H9 (cell line): ENCODE data around the gene ITGB8. TPM values are rescaled to one million over a fixed set of nuclear protein-coding genes. Genes with fewer than 3 reads are reported as not detected.
A peak's percentile ranks its signal among the peaks of the same experiment; 100 is the strongest.

Experiments
- DNase-seq: peaks from one replicate; pipeline ENCODE4 v3.0.0-alpha.2; 2017
- H2AFZ ChIP-seq: one replicate; pipeline ENCODE4 v1.6.1; 2013; ENCODE audit warnings: mild to moderate bottlenecking, low read length, control low read depth, moderate library complexity
- H2AK5ac ChIP-seq: 2 replicates; pipeline ENCODE4 v1.6.1; 2013; ENCODE audit warnings: low read length, control low read depth, mixed read lengths; ENCODE audit not compliant: insufficient read length
- H2BK120ac ChIP-seq: one replicate; pipeline ENCODE4 v1.6.1; 2013; ENCODE audit warnings: low read depth, mild to moderate bottlenecking, low read length, control low read depth, inconsistent platforms; ENCODE audit not compliant: poor library complexity, severe bottlenecking
- H2BK12ac ChIP-seq: 2 replicates; pipeline ENCODE4 v1.6.1; 2013; ENCODE audit warnings: low read length, control low read depth, mixed read lengths, low read depth; ENCODE audit not compliant: insufficient read length
- H2BK15ac ChIP-seq: 2 replicates; pipeline ENCODE4 v1.6.1; 2013; ENCODE audit warnings: low read depth, low read length, control low read depth
- H2BK20ac ChIP-seq: one replicate; pipeline ENCODE4 v1.6.1; 2013; ENCODE audit warnings: low read depth, mild to moderate bottlenecking, low read length, control low read depth, inconsistent platforms; ENCODE audit not compliant: poor library complexity, severe bottlenecking
- H2BK5ac ChIP-seq: 2 replicates; pipeline ENCODE4 v1.6.1; 2013; ENCODE audit warnings: low read length, control low read depth, mixed read lengths; ENCODE audit not compliant: insufficient read length
- H3K14ac ChIP-seq: 2 replicates; pipeline ENCODE4 v1.6.1; 2013; ENCODE audit warnings: low read length, control low read depth; ENCODE audit not compliant: insufficient read depth
- H3K18ac ChIP-seq: 2 replicates; pipeline ENCODE4 v1.6.1; 2013; ENCODE audit warnings: low read depth, mild to moderate bottlenecking, mixed read lengths, low read length, control low read depth; ENCODE audit not compliant: insufficient read length
- H3K23ac ChIP-seq: 2 replicates; pipeline ENCODE4 v1.6.1; 2013; ENCODE audit warnings: low read length, control low read depth, mixed read lengths, low read depth; ENCODE audit not compliant: insufficient read length
- H3K23me2 ChIP-seq: 2 replicates; pipeline ENCODE4 v1.6.1; 2013; ENCODE audit warnings: low read depth, mild to moderate bottlenecking, mixed read lengths, low read length, control low read depth; ENCODE audit not compliant: insufficient read length, poor library complexity, severe bottlenecking
- H3K27ac ChIP-seq: 2 replicates; pipeline ENCODE4 v1.5.1; 2013; ENCODE audit warnings: low read length, control low read depth, mixed read lengths, low read depth; ENCODE audit not compliant: insufficient read length
- H3K27me3 ChIP-seq: 2 replicates; pipeline ENCODE4 v1.6.1; 2013; ENCODE audit warnings: low read length, control low read depth, inconsistent platforms; ENCODE audit not compliant: insufficient read depth
- H3K4ac ChIP-seq: 2 replicates; pipeline ENCODE4 v1.6.1; 2013; ENCODE audit warnings: low read depth, mild to moderate bottlenecking, control low read depth, inconsistent platforms, low read length, moderate library complexity
- H3K4me1 ChIP-seq: 2 replicates; pipeline ENCODE4 v1.6.1; 2013; ENCODE audit warnings: low read length, control low read depth, inconsistent platforms; ENCODE audit not compliant: insufficient read depth
- H3K4me2 ChIP-seq: 2 replicates; pipeline ENCODE4 v1.6.1; 2013; ENCODE audit warnings: low read length, control low read depth, mixed read lengths; ENCODE audit not compliant: insufficient read length, insufficient read depth
- H3K56ac ChIP-seq: 2 replicates; pipeline ENCODE4 v1.6.1; 2013; ENCODE audit warnings: low read depth, mild to moderate bottlenecking, mixed read lengths, low read length, control low read depth; ENCODE audit not compliant: insufficient read length
- H3K79me1 ChIP-seq: 2 replicates; pipeline ENCODE4 v1.6.1; 2013; ENCODE audit warnings: low read depth, mild to moderate bottlenecking, moderate library complexity, low read length, control low read depth, inconsistent platforms; ENCODE audit not compliant: insufficient read depth, poor library complexity, severe bottlenecking
- H3K79me2 ChIP-seq: 2 replicates; pipeline ENCODE4 v1.6.1; 2013; ENCODE audit warnings: low read length, control low read depth, inconsistent platforms; ENCODE audit not compliant: insufficient read depth
- H3K9ac ChIP-seq: 2 replicates; pipeline ENCODE4 v1.6.1; 2013; ENCODE audit warnings: low read length, control low read depth, mixed read lengths; ENCODE audit not compliant: insufficient read length; ENCODE audit errors: extremely low read depth
- H3K9me3 ChIP-seq: one replicate; pipeline ENCODE4 v1.6.1; 2013; ENCODE audit warnings: low read depth, low read length, inconsistent platforms; ENCODE audit not compliant: control insufficient read depth
- H3T11ph ChIP-seq: one replicate; pipeline ENCODE4 v1.6.1; 2013; ENCODE audit warnings: mild to moderate bottlenecking, low read length, control low read depth, inconsistent platforms
- H4K20me1 ChIP-seq: one replicate; pipeline ENCODE4 v1.6.1; 2013; ENCODE audit not compliant: control insufficient read depth, insufficient read length, insufficient read depth
- H4K5ac ChIP-seq: 2 replicates; pipeline ENCODE4 v1.6.1; 2013; ENCODE audit warnings: low read depth, mild to moderate bottlenecking, mixed read lengths, low read length, control low read depth; ENCODE audit not compliant: insufficient read length
- H4K8ac ChIP-seq: replicated peaks from 2 replicates; pipeline ENCODE4 v1.6.1; 2013; ENCODE audit warnings: low read length, control low read depth, mixed read lengths, low read depth; ENCODE audit not compliant: insufficient read length
- H4K91ac ChIP-seq: 2 replicates; pipeline ENCODE4 v1.6.1; 2013; ENCODE audit warnings: low read depth, mild to moderate bottlenecking, moderate library complexity, mixed read lengths, low read length, control low read depth; ENCODE audit not compliant: insufficient read length
- H3K27ac Mint-ChIP-seq, 3 experiments: 2 replicates in 2 of 3; 3 replicates in 1 of 3; pipeline ENCODE4 v1.8.0; 2020 to 2021; ENCODE audit warnings: mixed read lengths in 3 of 3, mild to moderate bottlenecking in 1 of 3, moderate library complexity in 1 of 3
- H3K27me3 Mint-ChIP-seq: 2 replicates; pipeline ENCODE4 v1.8.0; 2021; ENCODE audit warnings: low read depth, mild to moderate bottlenecking, moderate library complexity, mixed read lengths
- H3K36me3 Mint-ChIP-seq, 3 experiments: 2 replicates in 2 of 3; 3 replicates in 1 of 3; pipeline ENCODE4 v1.8.0; 2020 to 2021; ENCODE audit warnings: low read depth in 3 of 3, mixed read lengths in 3 of 3; ENCODE audit not compliant: insufficient read depth in 1 of 3
- H3K4me1 Mint-ChIP-seq, 2 experiments: 2 replicates each; pipeline ENCODE4 v1.8.0; 2020; ENCODE audit warnings: mixed read lengths in 2 of 2
- H3K4me3 Mint-ChIP-seq, 2 experiments: 2 replicates in 1 of 2; 3 replicates in 1 of 2; pipeline ENCODE4 v1.8.0; 2020 to 2021; ENCODE audit warnings: mild to moderate bottlenecking in 2 of 2, mixed read lengths in 2 of 2, moderate library complexity in 1 of 2
- H3K9me3 Mint-ChIP-seq, 2 experiments: 2 replicates in 1 of 2; 3 replicates in 1 of 2; pipeline ENCODE4 v1.8.0; 2020; ENCODE audit warnings: mild to moderate bottlenecking in 2 of 2, mixed read lengths in 2 of 2, moderate library complexity in 1 of 2
- WGBS: extraction: QIAGEN DNeasy Blood & Tissue Kit; methylation state at CpG from one replicate; pipeline ENCODE4 v1.1.7; 2013; ENCODE audit warnings: missing lambda C conversion rate, low lambda C conversion rate, mixed read lengths; ENCODE audit not compliant: insufficient read length; ENCODE audit errors: extremely low coverage; 5-methylcytosine and 5-hydroxymethylcytosine counted together
- total RNA-seq: library from RNA; stranded (reverse); gene quantifications from 2 replicates; pipeline ENCODE4 v1.2.1, GENCODE V29; 2021
- TF ChIP-seq, protein P1 (sequence below): fragments of 200-600 bp; sonication (generic); conservative IDR thresholded peaks from 3 replicates; pipeline ENCODE4 v1.8.0; 2021; ENCODE audit warnings: antibody characterized with exemption, mild to moderate bottlenecking

ITGB8 gene
- total RNA-seq, 1 experiment from 2014 or later, result 7.6 TPM

DNA sequence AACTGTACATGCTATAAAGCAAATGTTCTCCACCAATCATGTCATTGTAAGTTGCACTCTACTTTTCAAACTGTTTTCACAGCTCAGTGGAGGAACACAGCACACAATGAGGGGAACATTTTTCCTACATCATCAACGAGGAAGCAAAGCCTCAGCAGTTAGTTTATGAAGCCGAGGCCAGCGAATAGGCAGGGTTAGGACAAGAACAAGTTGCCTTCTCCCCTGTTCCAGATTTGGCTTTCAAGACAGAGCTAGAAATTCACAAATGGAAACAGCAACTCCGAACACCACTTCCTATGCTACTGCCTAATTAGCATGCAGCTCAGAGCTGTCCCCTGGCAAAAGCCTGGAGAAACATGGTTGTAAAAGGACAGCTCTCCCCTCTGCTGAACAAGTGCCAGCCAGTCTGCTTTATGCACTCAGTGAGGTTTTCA is 19.8 kb downstream of the ITGB8 start:
- DNase-seq, result no peak
- Histone ChIP-seq H2AFZ (no peak overlapping the region), H4K5ac (no peak overlapping the region), H3K9ac (no peak overlapping the region), H2BK5ac (no peak overlapping the region), H3K27me3 (no peaks in the 10 kb centered on the region), H2BK12ac (no peak overlapping the region), H4K8ac (no peak overlapping the region), H2BK20ac (no peak overlapping the region), H3K23me2 (no peaks in the 10 kb centered on the region), H3K14ac (no peak overlapping the region), H2AK5ac (no peak overlapping the region), H3K79me1 (no peaks in the 10 kb centered on the region), H4K91ac (no peak overlapping the region), H3K56ac (no peak overlapping the region), H3K79me2 (no peaks in the 10 kb centered on the region), H3T11ph (no peak overlapping the region), H3K4me2 (no peak overlapping the region), H3K9me3 (no peaks in the 10 kb centered on the region), H3K23ac (no peak overlapping the region), H3K4ac (no peak overlapping the region), H2BK120ac (no peak overlapping the region), H4K20me1 (no peaks in the 10 kb centered on the region), H3K4me1 (no peaks in the 10 kb centered on the region), H2BK15ac (no peak overlapping the region), H3K27ac (no peak overlapping the region), H3K18ac (no peak overlapping the region)
- Mint-ChIP-seq H3K4me3 (no peak overlapping the region), H3K36me3 (no peaks in the 10 kb centered on the region), H3K27me3 (no peaks in the 10 kb centered on the region), H3K4me1 (peaks cover 13 to 19% of the 10 kb centered on the region in 2 experiments), H3K27ac (peak overlapping the region in 1 of 3 experiments; percentile 29; a peak in 2 of 7 replicates), H3K9me3 (no peaks in the 10 kb centered on the region)
- WGBS, result no CpG with 5 or more reads among the region's 4 CpGs
- TF ChIP-seq, protein P1, sequence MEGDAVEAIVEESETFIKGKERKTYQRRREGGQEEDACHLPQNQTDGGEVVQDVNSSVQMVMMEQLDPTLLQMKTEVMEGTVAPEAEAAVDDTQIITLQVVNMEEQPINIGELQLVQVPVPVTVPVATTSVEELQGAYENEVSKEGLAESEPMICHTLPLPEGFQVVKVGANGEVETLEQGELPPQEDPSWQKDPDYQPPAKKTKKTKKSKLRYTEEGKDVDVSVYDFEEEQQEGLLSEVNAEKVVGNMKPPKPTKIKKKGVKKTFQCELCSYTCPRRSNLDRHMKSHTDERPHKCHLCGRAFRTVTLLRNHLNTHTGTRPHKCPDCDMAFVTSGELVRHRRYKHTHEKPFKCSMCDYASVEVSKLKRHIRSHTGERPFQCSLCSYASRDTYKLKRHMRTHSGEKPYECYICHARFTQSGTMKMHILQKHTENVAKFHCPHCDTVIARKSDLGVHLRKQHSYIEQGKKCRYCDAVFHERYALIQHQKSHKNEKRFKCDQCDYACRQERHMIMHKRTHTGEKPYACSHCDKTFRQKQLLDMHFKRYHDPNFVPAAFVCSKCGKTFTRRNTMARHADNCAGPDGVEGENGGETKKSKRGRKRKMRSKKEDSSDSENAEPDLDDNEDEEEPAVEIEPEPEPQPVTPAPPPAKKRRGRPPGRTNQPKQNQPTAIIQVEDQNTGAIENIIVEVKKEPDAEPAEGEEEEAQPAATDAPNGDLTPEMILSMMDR, result no peak
